GM21529 (cell line): ENCODE results near the gene WWP2.

Experiments
- ATAC-seq: cut with Tn5 transposase; IDR thresholded peaks from one replicate; pipeline ENCODE4 v1.9.1; 2021; ENCODE audit not compliant: unreplicated experiment

WWP2 gene

GRCh38 chr16:69924777-69925191 is 162.7 kb downstream of the WWP2 start:
- no peak for ATAC-seq

GRCh38 chr16:69925311-69925710 is 163.2 kb downstream of the WWP2 start:
- ATAC-seq: no peak

GRCh38 chr16:69926241-69926640 is 164.1 kb downstream of the WWP2 start:
- ATAC-seq: no peak

GRCh38 chr16:69927056-69927757 is 165.1 kb downstream of the WWP2 start:
- ATAC-seq: no peak

GRCh38 chr16:69928856-69929400 is 166.8 kb downstream of the WWP2 start:
- no peak for ATAC-seq

GRCh38 chr16:69929480-69929879 is 167.3 kb downstream of the WWP2 start:
- ATAC-seq: no peak

- peak; percentile 47 for ATAC-seq
These were observed 168.1 kb downstream of the WWP2 start for GRCh38 chr16:69930117-69930776.

- no peak for ATAC-seq
These were observed 169.5 kb downstream of the WWP2 start for GRCh38 chr16:69931631-69932030.

- ATAC-seq: no peak
These were observed 170.1 kb downstream of the WWP2 start for GRCh38 chr16:69932228-69932627.

- ATAC-seq: no peak
These were observed 170.7 kb downstream of the WWP2 start for GRCh38 chr16:69932691-69933392.

- no peak for ATAC-seq
These were observed 171.9 kb downstream of the WWP2 start for GRCh38 chr16:69934044-69934443.

- ATAC-seq: no peak
These were observed 172.6 kb downstream of the WWP2 start for GRCh38 chr16:69934751-69935150.

GRCh38 chr16:69935278-69935711 is 173.2 kb downstream of the WWP2 start:
- no peak for ATAC-seq

GRCh38 chr16:69935740-69936139 is 173.6 kb downstream of the WWP2 start:
- no peak for ATAC-seq

GRCh38 chr16:69936252-69936651 is 174.1 kb downstream of the WWP2 start:
- no peak for ATAC-seq

GRCh38 chr16:69936751-69937211 is 174.6 kb downstream of the WWP2 start:
- no peak for ATAC-seq

- no peak for ATAC-seq
These were observed 175.4 kb downstream of the WWP2 start for GRCh38 chr16:69937465-69937951.

- ATAC-seq: no peak
These were observed 177.1 kb downstream of the WWP2 start for GRCh38 chr16:69938981-69939820.

GRCh38 chr16:69939821-69940585 is 177.9 kb downstream of the WWP2 start:
- no peak for ATAC-seq

- no peak for ATAC-seq
These were observed 178.5 kb downstream of the WWP2 start for GRCh38 chr16:69940676-69941075.
